ENCODE measurements around the gene NANOS3.
"Not testable (repeated sequence)": the region's sequence is repeated elsewhere in the genome, so short reads cannot be mapped to it uniquely, and the experiment has no call there.

The NANOS3 gene

DNA sequence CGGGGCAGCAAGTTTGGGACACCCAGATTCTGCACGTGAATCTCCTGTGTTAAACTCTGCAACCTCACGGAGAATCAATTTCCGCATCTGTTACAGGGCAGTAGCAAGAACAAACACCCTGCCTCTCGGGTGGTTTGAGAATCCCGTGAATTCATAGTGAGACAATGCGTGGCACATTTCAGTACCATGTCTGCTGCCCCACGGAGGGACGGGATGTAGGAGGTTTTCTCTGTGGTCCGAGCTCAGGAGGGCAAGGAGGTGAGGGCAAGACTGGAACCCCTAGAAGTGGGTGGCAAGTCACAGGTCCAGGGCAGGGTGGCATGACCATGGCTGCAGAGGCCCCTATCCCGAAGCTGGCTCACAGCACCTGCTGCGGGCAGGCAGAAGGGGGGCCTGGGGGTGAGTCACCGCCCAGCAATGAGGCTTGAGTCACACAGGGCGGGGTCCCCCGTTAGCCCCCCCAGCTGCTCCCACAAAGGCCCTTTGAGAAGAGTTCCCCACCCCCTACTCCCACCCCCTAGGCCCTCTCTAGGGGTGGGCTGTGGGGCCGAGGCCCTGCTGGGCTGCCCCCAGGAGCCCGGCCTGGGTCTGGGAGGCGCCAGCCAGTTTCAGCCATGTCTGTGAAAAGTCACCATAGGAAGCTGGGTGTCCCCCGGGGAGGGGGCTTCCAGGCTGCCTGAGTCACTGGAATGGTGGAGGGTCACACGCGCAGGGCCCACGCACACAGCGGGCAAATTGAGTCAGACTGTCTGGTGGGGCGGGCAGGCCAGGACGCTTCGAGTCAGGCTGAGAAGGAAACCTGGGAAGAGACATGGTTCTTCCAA, 25.8 kb upstream of the NANOS3 start:
- no peak for DNase-seq (ENCODE audit: low read depth)
- TF ChIP-seq, protein P1, sequence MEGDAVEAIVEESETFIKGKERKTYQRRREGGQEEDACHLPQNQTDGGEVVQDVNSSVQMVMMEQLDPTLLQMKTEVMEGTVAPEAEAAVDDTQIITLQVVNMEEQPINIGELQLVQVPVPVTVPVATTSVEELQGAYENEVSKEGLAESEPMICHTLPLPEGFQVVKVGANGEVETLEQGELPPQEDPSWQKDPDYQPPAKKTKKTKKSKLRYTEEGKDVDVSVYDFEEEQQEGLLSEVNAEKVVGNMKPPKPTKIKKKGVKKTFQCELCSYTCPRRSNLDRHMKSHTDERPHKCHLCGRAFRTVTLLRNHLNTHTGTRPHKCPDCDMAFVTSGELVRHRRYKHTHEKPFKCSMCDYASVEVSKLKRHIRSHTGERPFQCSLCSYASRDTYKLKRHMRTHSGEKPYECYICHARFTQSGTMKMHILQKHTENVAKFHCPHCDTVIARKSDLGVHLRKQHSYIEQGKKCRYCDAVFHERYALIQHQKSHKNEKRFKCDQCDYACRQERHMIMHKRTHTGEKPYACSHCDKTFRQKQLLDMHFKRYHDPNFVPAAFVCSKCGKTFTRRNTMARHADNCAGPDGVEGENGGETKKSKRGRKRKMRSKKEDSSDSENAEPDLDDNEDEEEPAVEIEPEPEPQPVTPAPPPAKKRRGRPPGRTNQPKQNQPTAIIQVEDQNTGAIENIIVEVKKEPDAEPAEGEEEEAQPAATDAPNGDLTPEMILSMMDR (IDR thresholded peaks at IDR 0.05; ENCODE audit: insufficient read depth, low read depth, low read length, missing control alignments) = no peak
- H3K4me3 ChIP-seq (ENCODE audit: low read depth, low read length) = no peak overlapping the region

DNA sequence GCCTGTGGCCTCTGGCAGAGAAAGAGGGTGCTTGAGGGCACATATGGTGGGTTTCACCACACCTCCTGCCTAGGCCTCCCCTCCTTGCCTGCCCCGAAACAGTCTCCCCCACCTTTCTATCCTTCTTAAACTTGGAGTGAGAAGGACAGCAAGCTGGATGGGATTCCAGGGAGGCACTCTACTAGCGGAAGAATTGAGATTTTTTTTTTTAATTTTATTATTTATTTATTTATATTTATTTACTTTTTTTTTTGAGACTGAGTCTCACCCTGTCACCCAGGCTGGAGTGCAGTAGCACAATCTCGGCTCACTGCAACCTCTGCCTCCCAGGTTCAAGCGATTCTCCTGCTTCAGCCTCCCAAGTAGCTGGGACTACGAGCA, 25.2 kb upstream of the NANOS3 start:
- not testable (repeated sequence) for DNase-seq (ENCODE audit: low read depth); H3K4me3 ChIP-seq (ENCODE audit: low read depth, low read length)

- DNase-seq (ENCODE audit: low read depth); H3K4me3 ChIP-seq (ENCODE audit: low read depth, low read length): not testable (repeated sequence)
Measured at GRCh38 chr19:13852171-13852707, 24.7 kb upstream of the NANOS3 start.

DNA sequence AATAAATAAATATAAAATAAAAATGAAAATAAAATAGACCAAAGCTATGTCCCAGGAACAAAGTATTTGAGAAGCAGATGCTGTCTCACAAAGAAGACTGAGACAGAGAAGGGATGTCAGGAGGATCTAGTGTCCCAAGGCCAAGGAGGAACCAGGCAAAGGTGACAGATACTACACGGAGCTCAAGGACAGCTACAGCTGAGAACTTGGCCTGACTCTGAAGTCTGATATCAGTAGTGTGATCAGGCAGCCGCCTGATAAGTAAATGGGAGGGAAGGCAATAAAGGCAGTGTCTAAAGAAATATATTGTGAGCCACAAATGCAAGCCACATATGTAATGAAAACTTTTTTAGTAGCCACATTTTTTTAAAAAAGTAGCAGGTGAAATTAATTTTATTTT, 20.4 kb upstream of the NANOS3 start:
- H3K4me3 ChIP-seq (ENCODE audit: low read depth, low read length) = no peak overlapping the region
- TF ChIP-seq, protein P1 (IDR thresholded peaks at IDR 0.05; ENCODE audit: insufficient read depth, low read depth, low read length, missing control alignments) = no peak
- no peak for DNase-seq (ENCODE audit: low read depth)

DNA sequence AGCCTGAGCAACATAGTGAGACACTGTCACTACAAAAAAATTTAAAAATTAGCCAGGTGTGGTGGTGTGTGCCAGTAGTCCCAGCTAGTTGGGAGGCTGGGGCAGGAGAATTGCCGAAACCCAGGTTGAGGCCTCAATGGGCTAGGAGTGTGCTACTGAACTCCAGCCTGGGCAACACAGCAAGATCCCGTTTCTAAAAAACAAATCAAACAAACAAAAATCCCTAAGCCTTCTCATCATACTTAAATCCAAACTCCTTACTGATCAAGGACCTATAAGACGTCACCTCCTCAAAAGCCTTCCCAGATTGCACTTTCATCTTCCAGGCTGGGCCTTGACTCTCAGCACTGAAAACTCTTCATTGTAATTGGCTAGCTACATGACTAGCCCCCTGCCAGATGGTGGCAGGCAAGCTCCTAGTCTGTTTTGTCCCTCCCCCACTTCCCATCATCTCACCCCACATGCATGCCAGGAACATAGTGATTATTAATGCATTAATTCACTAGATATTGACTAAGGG, 17.5 kb upstream of the NANOS3 start:
- H3K4me3 ChIP-seq (ENCODE audit: low read depth, low read length) = no peak overlapping the region
- TF ChIP-seq, protein P1 (IDR thresholded peaks at IDR 0.05; ENCODE audit: insufficient read depth, low read depth, low read length, missing control alignments) = no peak
- no peak for DNase-seq (ENCODE audit: low read depth)

DNA sequence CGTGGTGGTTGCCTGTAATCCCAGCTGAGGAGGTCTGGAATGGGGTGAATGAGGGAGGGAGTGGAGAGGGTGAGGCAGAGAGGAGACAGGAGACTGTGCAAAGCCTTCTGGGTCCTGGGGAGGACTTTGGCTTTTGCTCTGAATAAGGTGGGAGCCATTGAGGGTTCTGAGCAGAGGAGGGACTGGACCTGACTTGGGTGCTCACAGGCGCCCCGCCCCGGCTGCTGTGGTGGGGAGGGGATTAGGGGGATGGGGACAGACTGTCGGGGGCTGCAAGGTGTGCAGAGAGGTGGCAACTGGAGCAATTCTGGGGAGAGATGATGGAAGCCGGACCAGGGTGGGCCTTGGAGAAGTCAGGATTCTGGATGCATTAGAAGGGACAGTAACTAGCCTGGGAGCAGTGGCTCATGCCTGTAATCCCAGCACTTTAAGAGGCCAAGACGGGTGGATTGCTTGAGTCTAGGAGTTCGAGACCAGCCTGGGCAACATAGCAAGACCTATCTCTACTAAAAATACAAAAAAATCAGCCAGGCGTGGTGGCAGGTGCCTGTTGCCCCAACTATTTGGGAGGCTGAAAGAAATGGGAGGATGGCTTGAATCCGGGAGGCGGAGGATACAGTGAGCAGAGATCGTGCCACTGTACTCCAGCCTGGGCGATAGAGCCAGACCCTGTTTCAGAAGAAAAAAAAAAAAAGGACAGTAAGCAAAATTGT, 16.1 kb upstream of the NANOS3 start:
- TF ChIP-seq, protein P1 (IDR thresholded peaks at IDR 0.05; ENCODE audit: insufficient read depth, low read depth, low read length, missing control alignments) = no peak
- H3K4me3 ChIP-seq (ENCODE audit: low read depth, low read length) = peak overlapping the region; percentile 94
- DNase-seq (ENCODE audit: low read depth) = no peak

DNA sequence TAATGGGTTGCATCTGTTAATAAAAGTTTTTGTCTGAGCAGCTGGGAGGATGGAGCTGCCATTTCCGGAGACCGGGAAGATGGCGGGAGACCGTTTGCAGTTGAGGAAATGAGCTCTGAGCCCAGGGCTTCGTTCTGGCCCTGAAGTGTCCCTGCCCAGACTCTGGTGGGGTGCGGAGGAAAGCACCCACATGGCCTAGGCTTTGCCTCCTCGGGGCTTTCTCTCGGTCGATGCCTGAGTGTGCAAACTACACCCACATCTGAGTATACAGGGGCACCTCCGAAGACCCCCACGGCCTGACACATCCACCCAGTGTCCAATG, 15.6 kb upstream of the NANOS3 start:
- TF ChIP-seq, protein P1 (IDR thresholded peaks at IDR 0.05; ENCODE audit: insufficient read depth, low read depth, low read length, missing control alignments) = no peak
- H3K4me3 ChIP-seq (ENCODE audit: low read depth, low read length) = peak overlapping the region; percentile 94

More for the DNA sequence above, 15.6 kb upstream of the NANOS3 start:
- peak; percentile 65 for DNase-seq (ENCODE audit: low read depth)
